ENCODE results near the gene ADCYAP1. TPM values are rescaled to one million over a fixed set of nuclear protein-coding genes. Genes with fewer than 3 reads are reported as not detected.

ADCYAP1 gene
- total RNA-seq, 1 experiment from 2014 or later: not detected

GRCh38 chr18:934518-935133 is 30.0 kb downstream of the ADCYAP1 start:
- H3K79me2 ChIP-seq (ENCODE audit: insufficient read depth, low read length): no peaks in the 10 kb centered on the region
- no peak for DNase-seq
- H3K4me1 Mint-ChIP-seq: peaks cover 17 to 21% of the 10 kb centered on the region in 2 experiments
- H2BK12ac ChIP-seq (ENCODE audit: insufficient read length, low read depth, low read length): no peak overlapping the region
- H3K23ac ChIP-seq (ENCODE audit: insufficient read length, low read depth, low read length): no peak overlapping the region
- H4K8ac ChIP-seq (replicated peaks; ENCODE audit: insufficient read length, low read depth, low read length): no peak overlapping the region
- H3K36me3 Mint-ChIP-seq (ENCODE audit: insufficient read depth in 1 of 3, low read depth in 3 of 3): no peaks in the 10 kb centered on the region; a peak in 1 of 7 replicates
- H3K27ac ChIP-seq (ENCODE audit: insufficient read length, low read depth, low read length): no peak overlapping the region
- no peak overlapping the region for H4K91ac ChIP-seq (ENCODE audit: insufficient read length, low read depth, low read length)
- no peaks in the 10 kb centered on the region for H4K20me1 ChIP-seq (ENCODE audit: control insufficient read depth, insufficient read depth, insufficient read length)
- H3T11ph ChIP-seq (ENCODE audit: low read length): no peak overlapping the region
- H3K4me3 Mint-ChIP-seq: no peak overlapping the region
- no peaks in the 10 kb centered on the region for H3K9me3 ChIP-seq (ENCODE audit: control insufficient read depth, low read depth, low read length)
- peaks cover 2% of the 10 kb centered on the region for H3K27me3 Mint-ChIP-seq (ENCODE audit: low read depth)
- H3K23me2 ChIP-seq (ENCODE audit: insufficient read length, low read depth, low read length, poor library complexity, severe bottlenecking): no peaks in the 10 kb centered on the region
- no peak overlapping the region for H4K5ac ChIP-seq (ENCODE audit: insufficient read length, low read depth, low read length)
- no peak overlapping the region for H3K4ac ChIP-seq (ENCODE audit: low read depth, low read length)
- H3K9me3 Mint-ChIP-seq: no peaks in the 10 kb centered on the region
- H3K27ac Mint-ChIP-seq: no peak overlapping the region
- H2AK5ac ChIP-seq (ENCODE audit: insufficient read length, low read length): no peak overlapping the region
- no peak overlapping the region for H3K18ac ChIP-seq (ENCODE audit: insufficient read length, low read depth, low read length)
- H3K9ac ChIP-seq (ENCODE audit: extremely low read depth, insufficient read length, low read length): no peak overlapping the region
- H3K27me3 ChIP-seq (ENCODE audit: insufficient read depth, low read length): no peaks in the 10 kb centered on the region
- H2AFZ ChIP-seq (ENCODE audit: low read length): no peak overlapping the region
- no peak overlapping the region for H3K14ac ChIP-seq (ENCODE audit: insufficient read depth, low read length)
- H3K4me2 ChIP-seq (ENCODE audit: insufficient read depth, insufficient read length, low read length): no peak overlapping the region
- no peak overlapping the region for H2BK5ac ChIP-seq (ENCODE audit: insufficient read length, low read length)
- no peaks in the 10 kb centered on the region for H3K4me1 ChIP-seq (ENCODE audit: insufficient read depth, low read length)
- no CpG with 5 or more reads among the region's 8 CpGs for WGBS (ENCODE audit: extremely low coverage, insufficient read length, low lambda C conversion rate)
- TF ChIP-seq, protein P1, sequence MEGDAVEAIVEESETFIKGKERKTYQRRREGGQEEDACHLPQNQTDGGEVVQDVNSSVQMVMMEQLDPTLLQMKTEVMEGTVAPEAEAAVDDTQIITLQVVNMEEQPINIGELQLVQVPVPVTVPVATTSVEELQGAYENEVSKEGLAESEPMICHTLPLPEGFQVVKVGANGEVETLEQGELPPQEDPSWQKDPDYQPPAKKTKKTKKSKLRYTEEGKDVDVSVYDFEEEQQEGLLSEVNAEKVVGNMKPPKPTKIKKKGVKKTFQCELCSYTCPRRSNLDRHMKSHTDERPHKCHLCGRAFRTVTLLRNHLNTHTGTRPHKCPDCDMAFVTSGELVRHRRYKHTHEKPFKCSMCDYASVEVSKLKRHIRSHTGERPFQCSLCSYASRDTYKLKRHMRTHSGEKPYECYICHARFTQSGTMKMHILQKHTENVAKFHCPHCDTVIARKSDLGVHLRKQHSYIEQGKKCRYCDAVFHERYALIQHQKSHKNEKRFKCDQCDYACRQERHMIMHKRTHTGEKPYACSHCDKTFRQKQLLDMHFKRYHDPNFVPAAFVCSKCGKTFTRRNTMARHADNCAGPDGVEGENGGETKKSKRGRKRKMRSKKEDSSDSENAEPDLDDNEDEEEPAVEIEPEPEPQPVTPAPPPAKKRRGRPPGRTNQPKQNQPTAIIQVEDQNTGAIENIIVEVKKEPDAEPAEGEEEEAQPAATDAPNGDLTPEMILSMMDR (conservative IDR thresholded peaks at IDR 0.05): no peak
- H2BK120ac ChIP-seq (ENCODE audit: low read depth, low read length, poor library complexity, severe bottlenecking): no peak overlapping the region
- H2BK15ac ChIP-seq (ENCODE audit: low read depth, low read length): no peak overlapping the region
- no peak overlapping the region for H2BK20ac ChIP-seq (ENCODE audit: low read depth, low read length, poor library complexity, severe bottlenecking)
- H3K79me1 ChIP-seq (ENCODE audit: insufficient read depth, low read depth, low read length, poor library complexity, severe bottlenecking): no peaks in the 10 kb centered on the region
- H3K56ac ChIP-seq (ENCODE audit: insufficient read length, low read depth, low read length): no peak overlapping the region
